Measurements from ENCODE around the gene SEC24A. TPM values are rescaled to one million over a fixed set of nuclear protein-coding genes. Genes with fewer than 3 reads are reported as not detected.

Gene SEC24A
- total RNA-seq, 2 donors from 2014 or later, result 15.5 to 20.0 TPM

GRCh38 chr5:134651531-134651930 lies 2.9 kb downstream of the SEC24A start:
- Histone ChIP-seq H3K36me3 (no peaks in the 10 kb centered on the region), H3K9me3 (no peaks in the 10 kb centered on the region), H3K4me3 (no peak overlapping the region), H3K4me1 (replicated peaks) (peaks cover 4% of the 10 kb centered on the region), H3K27ac (no peak overlapping the region), H3K27me3 (replicated peaks; ENCODE audit: insufficient read depth) (no peaks in the 10 kb centered on the region)
- DNase-seq (ENCODE audit: low spot score), result no peak
- 91% methylated on average over 4 of the region's 4 CpGs for WGBS
- intact Hi-C loops (cut with DNase I), result no loop called here
- TF ChIP-seq CTCF (IDR thresholded peaks at IDR 0.05), result no peak
- TF ChIP-seq POLR2A (IDR thresholded peaks at IDR 0.05), result no peak
- no peak for TF ChIP-seq POLR2AphosphoS5 (IDR thresholded peaks at IDR 0.05)

GRCh38 chr5:134656690-134657089 lies 8.1 kb downstream of the SEC24A start:
- no peak for DNase-seq (ENCODE audit: low spot score)
- 92% methylated on average over 8 of the region's 8 CpGs for WGBS
- no peaks in the 10 kb centered on the region for H3K36me3 ChIP-seq
- H3K27me3 ChIP-seq (replicated peaks; ENCODE audit: insufficient read depth), result no peaks in the 10 kb centered on the region
- H3K9me3 ChIP-seq, result no peaks in the 10 kb centered on the region
- TF ChIP-seq CTCF (IDR thresholded peaks at IDR 0.05), result no peak
- TF ChIP-seq POLR2AphosphoS5 (IDR thresholded peaks at IDR 0.05), result no peak
- TF ChIP-seq POLR2A (IDR thresholded peaks at IDR 0.05), result no peak
- H3K4me1 ChIP-seq (replicated peaks), result no peaks in the 10 kb centered on the region
- H3K27ac ChIP-seq, result no peak overlapping the region
- intact Hi-C loops (cut with DNase I), result no loop called here
- no peak overlapping the region for H3K4me3 ChIP-seq

GRCh38 chr5:134659456-134659855 lies 10.9 kb downstream of the SEC24A start:
- intact Hi-C loops (cut with DNase I), result no loop called here

GRCh38 chr5:134659922-134660321 lies 11.3 kb downstream of the SEC24A start:
- no peaks in the 10 kb centered on the region for H3K36me3 ChIP-seq
- H3K27me3 ChIP-seq (replicated peaks; ENCODE audit: insufficient read depth), result no peaks in the 10 kb centered on the region
- intact Hi-C loops (cut with DNase I), result no loop called here
- no peak overlapping the region for H3K4me3 ChIP-seq
- no peaks in the 10 kb centered on the region for H3K9me3 ChIP-seq
- H3K27ac ChIP-seq, result no peak overlapping the region
- 97% methylated on average over 6 of the region's 6 CpGs for WGBS
- H3K4me1 ChIP-seq (replicated peaks), result no peaks in the 10 kb centered on the region
- TF ChIP-seq POLR2AphosphoS5 (IDR thresholded peaks at IDR 0.05), result no peak
- no peak for TF ChIP-seq POLR2A (IDR thresholded peaks at IDR 0.05)
- no peak for TF ChIP-seq CTCF (IDR thresholded peaks at IDR 0.05)
- DNase-seq (ENCODE audit: low spot score), result no peak

More at GRCh38 chr5:134659456-134659855, 10.9 kb downstream of the SEC24A start:
- no peak for DNase-seq (ENCODE audit: low spot score)
- H3K9me3 ChIP-seq, result no peaks in the 10 kb centered on the region
- WGBS, result 92% methylated on average over 4 of the region's 4 CpGs
- no peaks in the 10 kb centered on the region for H3K36me3 ChIP-seq
- no peak overlapping the region for H3K4me3 ChIP-seq
- TF ChIP-seq POLR2AphosphoS5 (IDR thresholded peaks at IDR 0.05), result no peak
- TF ChIP-seq CTCF (IDR thresholded peaks at IDR 0.05), result no peak
- TF ChIP-seq POLR2A (IDR thresholded peaks at IDR 0.05), result no peak
- no peaks in the 10 kb centered on the region for H3K4me1 ChIP-seq (replicated peaks)
- H3K27me3 ChIP-seq (replicated peaks; ENCODE audit: insufficient read depth), result no peaks in the 10 kb centered on the region
- no peak overlapping the region for H3K27ac ChIP-seq

GRCh38 chr5:134662971-134663370 lies 14.4 kb downstream of the SEC24A start:
- Histone ChIP-seq H3K27me3 (replicated peaks; ENCODE audit: insufficient read depth) (no peaks in the 10 kb centered on the region), H3K27ac (no peak overlapping the region), H3K36me3 (no peaks in the 10 kb centered on the region), H3K9me3 (no peaks in the 10 kb centered on the region), H3K4me3 (no peak overlapping the region), H3K4me1 (replicated peaks) (no peaks in the 10 kb centered on the region)
- TF ChIP-seq POLR2A (IDR thresholded peaks at IDR 0.05), result no peak
- no peak for TF ChIP-seq POLR2AphosphoS5 (IDR thresholded peaks at IDR 0.05)
- no peak for TF ChIP-seq CTCF (IDR thresholded peaks at IDR 0.05)
- 87% methylated on average over 4 of the region's 4 CpGs for WGBS
- DNase-seq (ENCODE audit: low spot score), result no peak
- intact Hi-C loops (cut with DNase I), result no loop called here

Data from prostate gland (tissue), 2 donors.